ENCODE measurements around the gene PDIA4. TPM values are rescaled to one million over a fixed set of nuclear protein-coding genes. Genes with fewer than 3 reads are reported as not detected.
"Not testable (repeated sequence)": the region's sequence is repeated elsewhere in the genome, so short reads cannot be mapped to it uniquely, and the experiment has no call there.

PDIA4 gene
- total and polyA plus RNA-seq, 4 donors, result 24.4 to 86.0 (median 63.9) TPM

DNA sequence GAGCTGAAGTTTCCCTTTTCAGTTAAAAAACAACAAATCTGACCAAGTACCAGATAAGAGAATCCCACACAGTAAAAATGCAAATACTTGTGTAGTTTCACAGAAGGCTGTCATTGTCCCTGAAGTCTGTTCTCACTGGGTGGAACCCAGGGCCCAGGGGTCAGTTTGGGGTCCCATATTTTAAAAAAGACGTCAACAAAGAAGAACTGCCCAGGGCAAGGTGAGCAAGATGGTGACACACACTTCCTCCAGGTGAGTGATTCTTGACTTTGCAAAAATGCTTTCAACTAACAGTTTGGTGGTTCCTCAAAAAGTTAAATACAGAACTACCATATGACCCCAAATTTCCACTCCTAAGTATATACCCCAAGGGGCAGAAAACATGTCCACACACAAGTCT is 36.8 kb downstream of the PDIA4 start:
- 31 to 63% methylated on average over 1 of the region's 1 CpG for WGBS, 2 donors
- H3K36me3 ChIP-seq (ENCODE audit: control insufficient read depth in 1 of 2, insufficient read depth in 2 of 2, low read length in 1 of 2), result no peaks in the 10 kb centered on the region
- DNase-seq (peak in 1 of 2 donors; percentile 13), ATAC-seq (ENCODE audit: low FRiP score) (no peak)
- H3K27ac ChIP-seq (ENCODE audit: low read depth in 1 of 2, low read length in 2 of 2), result no peak overlapping the region
- intact Hi-C loops (cut with DNase I), result no loop called here
- H3K4me3 ChIP-seq (ENCODE audit: low read length in 2 of 2), result no peak overlapping the region
- H3K27me3 ChIP-seq (ENCODE audit: control insufficient read depth in 1 of 2, insufficient read depth in 2 of 2, low read length in 1 of 2), result no peaks in the 10 kb centered on the region
- no peaks in the 10 kb centered on the region for H3K4me1 ChIP-seq (ENCODE audit: control insufficient read depth in 1 of 2, insufficient read depth in 2 of 2, low read length in 2 of 2)
- no peaks in the 10 kb centered on the region for H3K9me3 ChIP-seq (ENCODE audit: control insufficient read depth, low read length)

- peaks cover 0 to 2% of the 10 kb centered on the region in 2 donors for H3K4me1 ChIP-seq (ENCODE audit: control insufficient read depth in 1 of 2, insufficient read depth in 2 of 2, low read length in 2 of 2)
- peak overlapping the region in 1 of 2 donors; percentile 77 for H3K27ac ChIP-seq (ENCODE audit: low read depth in 1 of 2, low read length in 2 of 2)
- no peaks in the 10 kb centered on the region for H3K9me3 ChIP-seq (ENCODE audit: control insufficient read depth, low read length)
- ATAC-seq (ENCODE audit: low FRiP score) (no peak), DNase-seq (peak in 1 of 2 donors; percentile 70)
- no peaks in the 10 kb centered on the region for H3K36me3 ChIP-seq (ENCODE audit: control insufficient read depth in 1 of 2, insufficient read depth in 2 of 2, low read length in 1 of 2)
- intact Hi-C loops (cut with DNase I), result loop anchor here in 1 of 2 donors (1.0 kb wide), 1 partner anchor 40 kb away; the partner anchor contains the start of gene PDIA4
- H3K4me3 ChIP-seq (ENCODE audit: low read length in 2 of 2), result peak overlapping the region; percentile 50 to 96
- 6 to 7% methylated on average over 9 of the region's 9 CpGs for WGBS, 2 donors
- no peaks in the 10 kb centered on the region for H3K27me3 ChIP-seq (ENCODE audit: control insufficient read depth in 1 of 2, insufficient read depth in 2 of 2, low read length in 1 of 2)
Measured at GRCh38 chr7:148987751-148988512, 40.4 kb downstream of the PDIA4 start.

DNA sequence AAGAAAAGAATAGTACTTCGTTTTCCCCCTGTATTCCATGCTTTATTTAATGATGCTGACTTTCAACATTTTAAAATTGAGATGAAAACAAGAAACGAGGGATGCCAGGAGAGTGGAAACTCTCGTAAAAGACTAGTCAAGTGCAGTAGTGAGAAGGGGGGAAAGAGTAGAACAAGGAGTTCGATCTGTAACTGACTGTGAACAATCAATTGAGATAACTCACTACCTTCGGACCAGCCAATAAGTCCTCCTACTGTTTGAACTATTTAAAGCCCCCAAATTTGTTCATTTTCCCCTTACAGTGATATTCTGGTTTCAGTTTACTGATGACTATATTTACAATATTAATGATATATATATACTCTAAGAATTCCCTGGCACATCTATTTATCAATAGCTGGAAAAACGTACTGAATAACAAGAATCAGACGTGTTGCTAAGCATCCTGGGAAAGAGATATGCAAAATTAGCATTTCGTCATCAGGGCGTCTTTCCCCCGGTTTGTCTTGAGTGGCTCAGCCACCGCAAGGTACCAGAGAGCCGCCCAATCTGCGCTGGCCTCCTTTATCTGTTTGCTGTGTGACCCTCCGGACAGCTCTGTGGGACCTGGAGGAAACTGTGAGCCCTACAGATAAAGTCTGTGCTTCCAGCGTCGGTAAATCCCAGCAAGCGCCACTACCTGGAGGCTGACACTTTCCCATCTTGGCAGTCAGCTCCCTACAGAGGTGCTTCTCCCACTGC is 41.1 kb downstream of the PDIA4 start:
- ATAC-seq (ENCODE audit: low FRiP score) (peak; percentile 95), DNase-seq (peak; percentile 85 to 87)
- WGBS, 2 donors, result 0% methylated on average over 17 of the region's 17 CpGs
- intact Hi-C loops (cut with DNase I), result loop anchor here in 1 of 2 donors (1.0 kb wide), 1 partner anchor 41 kb away; the partner anchor contains the start of gene PDIA4
- H3K4me1 ChIP-seq (ENCODE audit: control insufficient read depth in 1 of 2, insufficient read depth in 2 of 2, low read length in 2 of 2), result peaks cover 0 to 2% of the 10 kb centered on the region in 2 donors
- no peaks in the 10 kb centered on the region for H3K27me3 ChIP-seq (ENCODE audit: control insufficient read depth in 1 of 2, insufficient read depth in 2 of 2, low read length in 1 of 2)
- no peaks in the 10 kb centered on the region for H3K36me3 ChIP-seq (ENCODE audit: control insufficient read depth in 1 of 2, insufficient read depth in 2 of 2, low read length in 1 of 2)
- H3K4me3 ChIP-seq (ENCODE audit: low read length in 2 of 2), result peak overlapping the region; percentile 50 to 96
- no peaks in the 10 kb centered on the region for H3K9me3 ChIP-seq (ENCODE audit: control insufficient read depth, low read length)
- peak overlapping the region in 1 of 2 donors; percentile 77 for H3K27ac ChIP-seq (ENCODE audit: low read depth in 1 of 2, low read length in 2 of 2)

DNA sequence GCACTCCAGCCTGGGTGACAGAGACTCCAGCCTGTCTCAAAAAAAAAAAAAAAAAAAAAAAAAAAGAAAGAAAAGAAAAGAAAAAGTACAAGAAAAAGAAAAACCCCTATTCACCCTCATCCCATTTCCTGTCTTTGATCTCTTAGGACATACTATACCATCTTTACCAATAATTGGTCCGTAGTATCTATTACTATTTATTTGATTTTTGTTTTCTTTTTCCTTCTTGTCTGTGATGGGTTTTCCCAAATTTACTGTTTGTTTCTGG is 41.6 kb downstream of the PDIA4 start:
- Histone ChIP-seq H3K36me3 (ENCODE audit: control insufficient read depth in 1 of 2, insufficient read depth in 2 of 2, low read length in 1 of 2) (no peaks in the 10 kb centered on the region), H3K4me1 (ENCODE audit: control insufficient read depth in 1 of 2, insufficient read depth in 2 of 2, low read length in 2 of 2) (peaks cover 0 to 2% of the 10 kb centered on the region in 2 donors), H3K9me3 (ENCODE audit: control insufficient read depth, low read length) (no peaks in the 10 kb centered on the region), H3K4me3 (ENCODE audit: low read length in 2 of 2) (no peak overlapping the region), H3K27me3 (ENCODE audit: control insufficient read depth in 1 of 2, insufficient read depth in 2 of 2, low read length in 1 of 2) (no peaks in the 10 kb centered on the region), H3K27ac (ENCODE audit: low read depth in 1 of 2, low read length in 2 of 2) (no peak overlapping the region)
- DNase-seq, result no peak
- 41 to 42% methylated on average over 1 of the region's 1 CpG for WGBS, 2 donors
- intact Hi-C loops (cut with DNase I), result loop anchor here in 1 of 2 donors (1.0 kb wide), 1 partner anchor 42 kb away; the partner anchor contains the start of gene PDIA4
- ATAC-seq (ENCODE audit: low FRiP score), result no peak

DNA sequence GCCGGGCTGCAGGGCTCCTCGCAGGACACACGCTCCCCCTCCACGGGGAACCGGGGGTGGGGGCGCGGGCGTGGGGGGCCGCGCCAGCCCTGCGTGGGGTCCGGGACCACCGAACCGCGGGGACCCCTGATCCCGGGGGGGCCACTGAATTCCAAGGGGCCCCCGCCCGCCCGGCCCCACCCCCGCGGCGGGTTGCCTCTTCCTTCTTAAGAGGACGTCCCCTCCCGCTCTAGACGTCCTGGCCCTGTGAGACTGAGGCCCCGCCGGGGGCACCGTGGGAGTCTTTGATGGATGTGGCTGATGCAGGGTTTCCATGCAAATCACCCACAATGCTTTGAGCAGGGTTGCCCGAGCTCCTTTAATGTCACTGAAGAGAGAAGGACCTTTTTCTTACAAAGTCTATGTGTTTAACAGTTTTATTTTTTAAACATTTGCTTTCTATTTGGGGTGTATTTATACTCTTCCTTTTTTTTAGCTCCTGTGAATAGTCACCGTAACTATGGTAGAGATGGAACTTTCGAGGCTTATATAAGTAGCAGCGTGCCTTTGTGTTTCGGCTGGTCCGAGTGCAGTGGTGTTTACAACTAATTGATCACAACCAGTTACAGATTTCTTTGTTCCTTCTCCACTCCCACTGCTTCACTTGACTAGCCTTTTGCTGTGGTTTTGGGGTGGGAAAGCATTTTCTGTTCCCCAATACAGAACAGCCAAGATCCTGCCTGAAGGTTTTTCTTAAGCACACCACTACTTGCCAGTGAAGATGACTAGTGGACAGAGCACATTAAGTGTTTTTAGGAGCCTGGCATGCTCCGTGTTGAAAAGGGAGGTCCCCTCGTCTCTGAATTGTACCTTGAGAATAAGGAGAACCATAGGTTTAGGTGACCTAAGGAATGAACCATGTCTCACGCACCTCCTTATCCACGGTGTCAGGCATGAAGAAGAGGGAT is 44.8 kb downstream of the PDIA4 start:
- peak; percentile 64 for ATAC-seq (ENCODE audit: low FRiP score)
- Histone ChIP-seq H3K4me3 (ENCODE audit: low read length in 2 of 2) (peak overlapping the region; percentile 75 to 97), H3K9me3 (ENCODE audit: control insufficient read depth, low read length) (no peaks in the 10 kb centered on the region), H3K36me3 (ENCODE audit: control insufficient read depth in 1 of 2, insufficient read depth in 2 of 2, low read length in 1 of 2) (no peaks in the 10 kb centered on the region), H3K27me3 (ENCODE audit: control insufficient read depth in 1 of 2, insufficient read depth in 2 of 2, low read length in 1 of 2) (no peaks in the 10 kb centered on the region), H3K27ac (ENCODE audit: low read depth in 1 of 2, low read length in 2 of 2) (no peak overlapping the region), H3K4me1 (ENCODE audit: control insufficient read depth in 1 of 2, insufficient read depth in 2 of 2, low read length in 2 of 2) (peaks cover 0 to 2% of the 10 kb centered on the region in 2 donors)
- peak; percentile 67 to 82 for DNase-seq
- WGBS, 2 donors, result 0 to 1% methylated on average over 30 to 38 of the region's 38 CpGs
- intact Hi-C loops (cut with DNase I), result no loop called here

DNA sequence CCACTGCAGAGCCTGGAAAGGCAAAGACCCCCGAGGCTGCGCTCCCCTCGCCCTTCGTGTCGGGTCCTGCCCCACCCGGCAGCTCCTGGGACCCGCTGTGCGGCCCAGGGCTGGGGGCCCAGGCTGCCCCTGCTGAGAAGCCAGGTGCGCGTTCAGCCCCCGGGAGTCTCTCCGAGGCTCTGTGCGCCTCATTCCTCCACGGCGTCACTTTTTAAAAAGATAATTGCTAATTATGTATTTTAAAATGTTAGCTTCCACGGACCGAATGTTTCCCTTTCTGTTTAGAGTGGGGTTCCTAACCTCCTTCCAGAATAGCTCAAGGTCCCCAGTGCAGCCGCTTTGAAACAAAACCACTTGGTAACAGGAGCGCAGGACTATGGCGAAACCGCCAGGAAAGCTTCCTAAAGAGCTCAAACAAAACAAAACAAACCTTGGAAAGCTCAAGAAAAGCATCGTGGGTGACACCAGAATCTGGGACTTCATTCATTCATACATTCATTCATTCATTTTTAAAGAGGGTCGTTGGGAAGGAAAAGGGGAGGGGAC is 45.6 kb downstream of the PDIA4 start:
- Histone ChIP-seq H3K4me1 (ENCODE audit: control insufficient read depth in 1 of 2, insufficient read depth in 2 of 2, low read length in 2 of 2) (peaks cover 0 to 2% of the 10 kb centered on the region in 2 donors), H3K36me3 (ENCODE audit: control insufficient read depth in 1 of 2, insufficient read depth in 2 of 2, low read length in 1 of 2) (no peaks in the 10 kb centered on the region), H3K9me3 (ENCODE audit: control insufficient read depth, low read length) (no peaks in the 10 kb centered on the region), H3K4me3 (ENCODE audit: low read length in 2 of 2) (peak overlapping the region; percentile 75 to 97), H3K27me3 (ENCODE audit: control insufficient read depth in 1 of 2, insufficient read depth in 2 of 2, low read length in 1 of 2) (no peaks in the 10 kb centered on the region), H3K27ac (ENCODE audit: low read depth in 1 of 2, low read length in 2 of 2) (no peak overlapping the region)
- DNase-seq (peak in 1 of 2 donors; percentile 66), ATAC-seq (ENCODE audit: low FRiP score) (no peak)
- 1% methylated on average over 23 of the region's 23 CpGs for WGBS, 2 donors
- intact Hi-C loops (cut with DNase I), result no loop called here

- ATAC-seq (ENCODE audit: low FRiP score) (no peak), DNase-seq (peak in 1 of 2 donors; percentile 11)
- no peaks in the 10 kb centered on the region for H3K36me3 ChIP-seq (ENCODE audit: control insufficient read depth in 1 of 2, insufficient read depth in 2 of 2, low read length in 1 of 2)
- no peak overlapping the region for H3K4me3 ChIP-seq (ENCODE audit: low read length in 2 of 2)
- H3K27me3 ChIP-seq (ENCODE audit: control insufficient read depth in 1 of 2, insufficient read depth in 2 of 2, low read length in 1 of 2), result no peaks in the 10 kb centered on the region
- no peak overlapping the region for H3K27ac ChIP-seq (ENCODE audit: low read depth in 1 of 2, low read length in 2 of 2)
- intact Hi-C loops (cut with DNase I), result no loop called here
- no peaks in the 10 kb centered on the region for H3K9me3 ChIP-seq (ENCODE audit: control insufficient read depth, low read length)
- peaks cover 0 to 2% of the 10 kb centered on the region in 2 donors for H3K4me1 ChIP-seq (ENCODE audit: control insufficient read depth in 1 of 2, insufficient read depth in 2 of 2, low read length in 2 of 2)
- WGBS, 2 donors, result 83 to 89% methylated on average over 9 of the region's 9 CpGs
Measured at GRCh38 chr7:148979827-148980226, 48.5 kb downstream of the PDIA4 start.

DNA sequence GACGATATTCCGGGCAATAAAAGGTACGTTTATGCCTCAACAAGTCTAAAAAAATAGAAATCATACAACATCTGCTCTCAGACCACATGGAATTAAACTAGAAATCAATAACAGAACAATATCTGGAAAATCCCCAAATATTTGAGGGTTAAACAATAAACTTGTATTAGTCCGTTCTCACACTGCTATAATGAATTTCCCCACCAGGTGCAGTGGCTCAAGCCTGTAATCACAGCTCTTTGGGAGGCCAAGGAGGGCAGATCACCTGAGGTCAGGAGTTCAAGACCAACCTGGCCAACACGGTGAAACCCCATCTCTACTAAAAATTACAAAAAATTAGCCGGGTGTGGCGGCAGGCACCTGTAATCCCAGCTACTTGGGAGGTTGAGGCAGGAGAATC is 49.2 kb downstream of the PDIA4 start:
- H3K36me3 ChIP-seq (ENCODE audit: control insufficient read depth in 1 of 2, insufficient read depth in 2 of 2, low read length in 1 of 2); intact Hi-C loops (cut with DNase I); H3K4me3 ChIP-seq (ENCODE audit: low read length in 2 of 2); H3K27me3 ChIP-seq (ENCODE audit: control insufficient read depth in 1 of 2, insufficient read depth in 2 of 2, low read length in 1 of 2); H3K27ac ChIP-seq (ENCODE audit: low read depth in 1 of 2, low read length in 2 of 2); H3K4me1 ChIP-seq (ENCODE audit: control insufficient read depth in 1 of 2, insufficient read depth in 2 of 2, low read length in 2 of 2); ATAC-seq (ENCODE audit: low FRiP score); H3K9me3 ChIP-seq (ENCODE audit: control insufficient read depth, low read length): not testable (repeated sequence)
- 83 to 85% methylated on average over 7 of the region's 7 CpGs for whole genome bisulfite sequencing, 2 donors
- peak in 1 of 2 donors; percentile 13 for DNase-seq

All from aorta (tissue), 5 donors.